Measurements from ENCODE around the gene EVX2. TPM values are rescaled to one million over a fixed set of nuclear protein-coding genes. Genes with fewer than 3 reads are reported as not detected.

EVX2 gene
- total RNA-seq, 1 experiment from 2014 or later, result not detected

DNA sequence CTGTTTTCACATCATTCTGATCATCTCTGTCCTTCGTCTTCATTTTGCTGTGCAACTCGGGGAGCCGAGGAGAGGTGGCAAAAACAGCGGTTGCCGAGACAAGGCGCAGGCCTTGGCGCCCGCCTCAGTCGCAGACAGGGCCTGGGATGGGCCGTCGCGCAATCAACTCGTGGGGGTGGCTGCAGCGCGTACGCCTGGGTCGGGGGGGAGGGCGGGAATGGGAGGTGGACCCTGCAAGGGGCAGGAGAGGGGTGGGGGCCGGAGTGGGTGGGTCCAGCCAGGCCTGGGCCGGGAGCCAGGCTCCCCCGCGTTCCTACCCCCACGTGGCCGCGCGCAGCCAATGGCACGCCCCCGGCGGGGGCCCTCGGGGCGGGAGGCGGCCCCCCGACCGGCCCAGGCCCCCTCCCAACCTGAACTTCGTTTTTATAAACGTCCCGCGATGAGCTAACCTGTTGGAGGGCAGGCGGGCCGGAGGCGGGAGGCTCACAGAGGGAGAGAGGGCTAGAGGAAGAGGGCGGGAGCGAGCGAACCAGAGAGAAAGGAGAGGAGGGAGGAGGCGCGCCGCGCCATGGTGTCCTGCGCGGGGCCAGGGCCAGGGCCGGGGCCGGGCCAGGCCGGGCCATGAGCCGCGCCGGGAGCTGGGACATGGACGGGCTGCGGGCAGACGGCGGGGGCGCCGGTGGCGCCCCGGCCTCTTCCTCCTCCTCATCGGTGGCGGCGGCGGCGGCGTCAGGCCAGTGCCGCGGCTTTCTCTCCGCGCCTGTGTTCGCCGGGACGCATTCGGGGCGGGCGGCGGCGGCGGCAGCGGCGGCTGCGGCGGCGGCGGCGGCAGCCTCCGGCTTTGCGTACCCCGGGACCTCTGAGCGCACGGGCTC, 8.7 kb upstream of the EVX2 start, which contains the start of gene HOXD13:
TSS of gene HOXD13 (plus strand) at position 452 of the 875 bp plus-strand sequence. CDS start at position 622, 170 bp downstream.
- no peaks in the 10 kb centered on the region for H3K9me3 Mint-ChIP-seq (ENCODE audit: unreplicated experiment)
- peaks cover 12% of the 10 kb centered on the region for H3K4me1 Mint-ChIP-seq (ENCODE audit: insufficient read depth, unreplicated experiment)
- intact Hi-C loops (cut with micrococcal nuclease), result no loop called here
- TF ChIP-seq, protein P1, sequence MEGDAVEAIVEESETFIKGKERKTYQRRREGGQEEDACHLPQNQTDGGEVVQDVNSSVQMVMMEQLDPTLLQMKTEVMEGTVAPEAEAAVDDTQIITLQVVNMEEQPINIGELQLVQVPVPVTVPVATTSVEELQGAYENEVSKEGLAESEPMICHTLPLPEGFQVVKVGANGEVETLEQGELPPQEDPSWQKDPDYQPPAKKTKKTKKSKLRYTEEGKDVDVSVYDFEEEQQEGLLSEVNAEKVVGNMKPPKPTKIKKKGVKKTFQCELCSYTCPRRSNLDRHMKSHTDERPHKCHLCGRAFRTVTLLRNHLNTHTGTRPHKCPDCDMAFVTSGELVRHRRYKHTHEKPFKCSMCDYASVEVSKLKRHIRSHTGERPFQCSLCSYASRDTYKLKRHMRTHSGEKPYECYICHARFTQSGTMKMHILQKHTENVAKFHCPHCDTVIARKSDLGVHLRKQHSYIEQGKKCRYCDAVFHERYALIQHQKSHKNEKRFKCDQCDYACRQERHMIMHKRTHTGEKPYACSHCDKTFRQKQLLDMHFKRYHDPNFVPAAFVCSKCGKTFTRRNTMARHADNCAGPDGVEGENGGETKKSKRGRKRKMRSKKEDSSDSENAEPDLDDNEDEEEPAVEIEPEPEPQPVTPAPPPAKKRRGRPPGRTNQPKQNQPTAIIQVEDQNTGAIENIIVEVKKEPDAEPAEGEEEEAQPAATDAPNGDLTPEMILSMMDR (IDR thresholded peaks at IDR 0.05; ENCODE audit: unreplicated experiment), result no peak
- H3K36me3 Mint-ChIP-seq (ENCODE audit: insufficient read depth, unreplicated experiment), result peaks cover 2% of the 10 kb centered on the region
- no TSS peak for BruUV-seq (replicated peaks)
- H3K4me3 Mint-ChIP-seq (ENCODE audit: unreplicated experiment), result no peak within 1 kb of the TSS
- CTCF ChIA-PET, result interaction anchor here (0.5 to 1.0 kb wide), 3 partner anchors 13 to 19 kb away, joined by 3 read pairs; no protein-coding TSS in a partner anchor
- POLR2A ChIA-PET, result no interaction called here
- peaks cover 77% of the 10 kb centered on the region for H3K27me3 Mint-ChIP-seq (ENCODE audit: insufficient read depth, unreplicated experiment)
- DNase-seq (ENCODE audit: unreplicated experiment), result no peak
- no peak within 1 kb of the TSS for H3K27ac Mint-ChIP-seq (ENCODE audit: low read depth, unreplicated experiment)

- Mint-ChIP-seq H3K27ac (ENCODE audit: low read depth, unreplicated experiment) (no peak overlapping the region), H3K4me3 (ENCODE audit: unreplicated experiment) (no peak overlapping the region), H3K9me3 (ENCODE audit: unreplicated experiment) (no peaks in the 10 kb centered on the region), H3K27me3 (ENCODE audit: insufficient read depth, unreplicated experiment) (peaks cover 86% of the 10 kb centered on the region), H3K4me1 (ENCODE audit: insufficient read depth, unreplicated experiment) (peaks cover 9% of the 10 kb centered on the region), H3K36me3 (ENCODE audit: insufficient read depth, unreplicated experiment) (peaks cover 6% of the 10 kb centered on the region)
- ChIA-PET CTCF (interaction anchor here (0.5 to 1.0 kb wide), 4 partner anchors 12 to 1401 kb away, joined by 3 read pairs; no protein-coding TSS in a partner anchor), POLR2A (interaction anchor here (0.6 kb wide), 1 partner anchor 547 kb away, joined by 4 read pairs; no protein-coding TSS in a partner anchor)
- no TSS peak for BruUV-seq (replicated peaks)
- DNase-seq (ENCODE audit: unreplicated experiment), result no peak
- TF ChIP-seq, protein P1 (IDR thresholded peaks at IDR 0.05; ENCODE audit: unreplicated experiment), result no peak
- intact Hi-C loops (cut with micrococcal nuclease), result no loop called here
Measured at GRCh38 chr2:176091329-176092258, 7.8 kb upstream of the EVX2 start.

DNA sequence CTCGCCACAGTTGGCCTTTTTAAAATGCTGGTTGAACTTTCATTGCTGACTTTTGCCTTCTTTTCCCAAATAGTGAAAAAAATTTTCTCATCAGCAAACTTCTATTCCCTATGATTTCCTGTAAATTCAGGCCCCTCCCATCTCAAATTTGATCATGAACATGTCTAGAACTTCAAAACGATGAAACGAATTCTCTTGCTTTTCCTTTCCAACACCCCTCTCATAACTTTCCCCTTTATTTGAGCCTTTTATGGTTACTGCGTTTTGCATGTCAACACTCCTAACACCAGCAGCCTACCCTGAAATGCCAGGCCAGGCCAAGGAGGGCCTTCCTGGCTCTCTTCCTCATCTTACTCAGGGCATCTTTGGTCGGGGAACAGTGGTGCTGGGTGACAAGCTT, 7.1 kb upstream of the EVX2 start:
- POLR2A ChIA-PET, result no interaction called here
- TF ChIP-seq, protein P1 (IDR thresholded peaks at IDR 0.05; ENCODE audit: unreplicated experiment), result no peak
- intact Hi-C loops (cut with micrococcal nuclease), result no loop called here

More for the DNA sequence above, 7.1 kb upstream of the EVX2 start:
- Mint-ChIP-seq H3K27ac (ENCODE audit: low read depth, unreplicated experiment) (no peak overlapping the region), H3K27me3 (ENCODE audit: insufficient read depth, unreplicated experiment) (peaks cover 89% of the 10 kb centered on the region), H3K4me1 (ENCODE audit: insufficient read depth, unreplicated experiment) (peaks cover 11% of the 10 kb centered on the region), H3K36me3 (ENCODE audit: insufficient read depth, unreplicated experiment) (peaks cover 6% of the 10 kb centered on the region), H3K4me3 (ENCODE audit: unreplicated experiment) (no peak overlapping the region), H3K9me3 (ENCODE audit: unreplicated experiment) (no peaks in the 10 kb centered on the region)
- DNase-seq (ENCODE audit: unreplicated experiment), result no peak
- CTCF ChIA-PET, result no interaction called here
- no TSS peak for BruUV-seq (replicated peaks)
